Erythroblast (primary cell): ENCODE measurements around the gene QARS1.

Source experiments
- DNase-seq, 2 experiments: peaks; one replicate each; lab custom pipeline; 2025; lab: John Stamatoyannopoulos, UW
- GATA1 ChIP-seq: IDR thresholded peaks from 2 replicates; pipeline ENCODE4 v1.6.1; 2011; ENCODE audit warnings: low read depth, mild to moderate bottlenecking, control low read depth, low read length, moderate library complexity
- POLR2A ChIP-seq: IDR thresholded peaks from 2 replicates; pipeline ENCODE4 v1.6.1; 2011; ENCODE audit warnings: mild to moderate bottlenecking, low read length

The QARS1 gene

DNA sequence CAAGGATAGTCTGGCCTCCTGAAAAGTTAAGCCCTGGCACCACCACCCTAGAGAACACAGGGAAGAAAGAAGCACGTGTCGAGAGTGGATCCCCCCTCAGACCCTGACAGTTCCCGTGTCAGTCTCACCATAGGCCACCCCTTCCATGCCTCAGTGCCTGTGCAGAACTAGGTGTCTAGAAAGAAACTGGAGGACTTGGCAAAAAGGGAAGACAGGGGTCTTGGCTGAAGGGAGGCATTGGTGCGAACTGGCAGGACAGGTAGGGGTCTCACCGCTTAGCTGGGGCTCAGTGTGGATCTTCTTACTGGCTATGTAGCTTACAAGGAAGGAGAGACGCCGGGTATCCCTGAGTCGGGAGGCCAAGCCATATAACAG lies 518 bp downstream of the QARS1 start:
- DNase-seq = no peak
- TF ChIP-seq GATA1 = no peak
- no peak for TF ChIP-seq POLR2A

DNA sequence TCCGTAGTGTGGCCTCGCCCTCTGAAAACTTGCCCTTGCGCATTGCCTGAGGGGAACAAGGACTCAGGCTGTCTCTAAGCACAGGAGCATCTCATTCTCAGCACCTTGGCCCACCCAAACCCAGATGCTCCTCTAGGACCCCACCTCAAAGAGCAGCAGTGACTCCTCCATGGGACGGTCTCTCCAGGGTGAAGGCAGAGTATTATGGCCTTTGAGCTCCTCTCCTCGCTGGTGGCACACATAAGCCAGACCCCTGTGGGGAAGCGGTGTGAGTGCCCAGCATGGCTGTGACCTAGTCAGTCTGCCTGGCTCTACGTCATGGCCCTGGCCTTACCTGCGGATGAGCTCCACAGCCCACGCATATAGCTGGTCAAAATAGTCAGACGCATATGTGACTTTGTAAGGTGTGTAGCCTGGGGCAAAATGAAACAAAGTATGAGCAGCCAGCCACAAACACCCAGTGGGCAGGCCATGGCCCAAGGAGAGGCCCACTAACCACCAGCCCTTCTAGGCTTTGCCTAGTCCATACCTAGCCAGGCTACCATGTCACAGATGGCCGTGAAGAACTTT lies 4.4 kb downstream of the QARS1 start:
- no peak for TF ChIP-seq GATA1
- no peak for TF ChIP-seq POLR2A

DNA sequence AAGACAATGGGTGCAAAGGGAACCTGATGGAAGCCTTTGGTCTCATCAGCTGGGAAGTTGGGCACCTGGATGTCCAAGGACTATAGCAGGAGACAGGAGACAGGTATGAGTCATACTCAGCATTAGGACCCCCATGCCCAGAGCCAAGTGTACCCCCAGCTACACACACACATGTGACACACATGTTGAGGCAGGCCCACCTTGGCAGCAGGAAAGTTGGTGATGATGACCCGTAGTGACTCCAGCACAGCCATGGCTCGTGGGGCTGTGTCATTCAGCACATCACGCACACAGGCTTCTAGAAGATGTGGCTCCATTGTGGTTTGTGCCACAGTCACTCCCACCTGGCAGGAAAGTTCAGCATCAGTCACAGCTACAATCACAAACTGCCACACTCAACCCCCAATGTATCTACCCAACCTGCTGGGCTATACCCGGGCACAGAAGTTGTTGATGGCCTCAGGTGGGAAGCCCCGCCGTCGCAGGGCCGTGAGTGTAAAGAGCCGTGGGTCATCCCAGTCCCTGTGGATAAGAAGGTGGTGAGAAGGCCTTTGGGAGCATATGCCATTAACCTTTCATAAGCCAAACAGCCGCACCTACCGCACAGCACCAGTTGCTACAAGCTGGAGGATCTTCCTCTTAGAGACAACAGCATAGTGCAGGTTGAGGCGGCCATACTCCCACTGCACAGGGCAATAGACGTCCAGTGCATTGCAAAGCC lies 5.5 kb downstream of the QARS1 start:
- DNase-seq = no peak

More for the DNA sequence above, 4.4 kb downstream of the QARS1 start:
- DNase-seq = no peak

DNA sequence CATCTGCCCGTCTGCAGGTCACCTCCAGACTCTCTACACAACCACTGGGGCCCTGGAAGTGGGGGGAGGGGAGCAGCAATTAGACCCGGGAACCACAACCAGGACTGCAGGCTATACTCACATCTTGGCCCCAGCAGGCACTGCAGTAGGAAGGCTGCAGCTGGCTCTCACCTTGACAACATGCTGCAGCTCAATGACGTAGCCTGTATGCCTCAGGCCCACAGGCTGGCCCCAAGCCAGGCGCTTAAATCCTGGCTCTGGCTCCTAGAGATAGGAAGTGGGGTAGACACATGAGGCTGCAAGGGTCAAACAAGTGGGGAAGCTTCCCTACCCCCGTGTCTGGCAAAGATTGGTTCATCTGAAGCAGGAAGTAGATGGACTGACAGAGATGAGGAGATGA lies 6.1 kb downstream of the QARS1 start:
- no peak for TF ChIP-seq GATA1
- TF ChIP-seq POLR2A = no peak
- DNase-seq = peak; percentile 58 to 73

More for the DNA sequence above, 5.5 kb downstream of the QARS1 start:
- no peak for TF ChIP-seq GATA1
- TF ChIP-seq POLR2A = no peak

DNA sequence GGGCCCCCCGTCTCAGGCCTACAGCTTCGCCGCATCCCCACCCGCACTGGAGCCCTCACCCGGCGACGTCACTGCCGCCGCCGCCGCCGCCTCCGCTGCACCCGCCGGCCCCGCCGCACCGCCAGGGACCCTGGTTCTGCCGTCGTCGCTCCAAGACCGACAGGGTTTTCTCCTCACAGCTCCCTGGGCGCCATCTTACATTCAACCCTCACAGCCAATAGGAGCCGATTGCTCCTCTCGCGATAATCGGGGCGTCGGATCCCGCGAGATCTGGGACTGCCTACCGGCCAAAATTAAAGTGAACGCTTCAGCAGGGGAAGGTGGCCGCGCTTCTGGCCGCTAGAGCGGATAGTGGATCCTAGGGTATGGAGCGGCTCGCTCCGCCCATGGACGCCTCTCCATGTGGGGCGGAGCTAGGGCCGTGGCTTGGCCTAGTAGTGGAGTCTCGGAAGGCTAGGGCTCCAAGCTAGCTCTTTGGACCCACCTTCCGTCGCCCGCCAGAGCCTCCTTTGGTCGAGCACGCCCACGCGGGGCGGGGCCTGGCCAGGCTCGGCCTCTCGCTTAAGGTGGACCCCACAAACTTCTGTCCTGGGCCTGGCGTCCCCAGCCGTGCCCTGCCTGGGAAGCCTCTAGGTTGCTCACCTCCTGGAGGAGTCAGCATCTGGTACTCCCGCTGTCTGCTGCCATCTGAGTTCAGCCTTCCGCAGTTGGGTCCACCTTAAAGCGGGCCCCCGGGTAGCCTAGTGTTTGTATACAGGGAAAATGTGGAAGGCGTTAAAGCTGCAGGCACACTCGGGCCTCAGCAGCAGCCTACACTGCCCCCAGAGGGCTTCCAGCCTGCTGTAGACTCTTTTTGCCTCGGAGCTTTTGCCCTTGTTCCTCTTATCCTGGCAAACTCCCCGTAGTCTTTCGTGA lies 10.4 kb downstream of the QARS1 start, which contains the start of gene QRICH1:
QRICH1 (minus strand) TSS at position 219 of the 915 bp plus-strand sequence. CDS start 17,054 bp downstream, outside the sequence.
- peak; percentile 99 for DNase-seq

DNA sequence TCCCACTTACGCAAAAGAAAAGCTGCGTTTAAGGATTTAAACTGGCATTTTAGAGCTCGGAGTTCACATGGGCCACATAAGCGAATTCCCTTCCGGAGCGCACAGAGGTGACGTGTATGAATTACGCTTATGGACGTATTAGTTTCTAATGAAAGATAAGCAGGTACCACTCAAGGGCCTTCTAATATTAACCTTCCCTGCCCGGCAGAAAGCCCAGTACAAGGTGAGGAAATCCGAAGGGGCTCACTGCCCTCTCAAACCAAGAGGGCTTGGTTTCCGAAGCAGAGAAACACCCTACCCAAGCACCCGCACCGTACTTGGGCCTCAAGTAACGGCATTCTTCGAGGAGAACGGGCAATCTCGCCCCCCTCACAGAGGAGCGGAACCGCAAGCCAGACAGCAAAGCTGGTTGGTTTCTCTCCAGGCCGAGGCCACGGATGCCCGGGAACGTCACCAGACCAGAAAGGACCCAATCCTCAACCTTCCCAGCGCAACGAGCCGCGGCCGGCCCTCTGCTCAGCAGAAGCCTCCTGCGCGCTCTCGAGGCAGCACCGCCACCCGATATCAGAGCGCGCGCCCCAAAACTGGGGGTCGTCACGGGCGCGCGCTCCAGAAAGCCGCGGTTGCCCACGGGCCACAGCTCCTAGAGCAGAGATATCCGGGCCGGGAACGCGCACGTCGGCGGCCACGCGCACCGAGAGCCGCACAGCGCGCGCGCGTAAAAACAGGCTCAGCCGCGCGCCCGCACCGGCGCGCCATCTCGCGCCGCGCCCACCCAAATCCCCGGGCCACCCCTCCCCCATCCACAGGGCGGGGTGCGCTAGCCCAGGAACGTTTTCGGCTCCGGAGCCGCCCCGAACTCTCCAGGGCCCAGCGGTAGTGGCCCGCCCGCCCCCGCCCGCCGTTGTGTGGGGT lies 11.4 kb downstream of the QARS1 start:
- peak; percentile 93 to 94 for DNase-seq
- TF ChIP-seq POLR2A = no peak
- no peak for TF ChIP-seq GATA1

More for the DNA sequence above, 10.4 kb downstream of the QARS1 start, which contains the start of gene QRICH1:
- TF ChIP-seq POLR2A = peak; percentile 89
- no peak for TF ChIP-seq GATA1

GRCh38 chr3:49081429-49081828 lies 23.1 kb downstream of the QARS1 start:
- no peak for TF ChIP-seq GATA1
- DNase-seq = no peak

GRCh38 chr3:49079270-49079669 lies 25.3 kb downstream of the QARS1 start:
- TF ChIP-seq GATA1 = no peak
- no peak for TF ChIP-seq POLR2A
- DNase-seq = no peak

DNA sequence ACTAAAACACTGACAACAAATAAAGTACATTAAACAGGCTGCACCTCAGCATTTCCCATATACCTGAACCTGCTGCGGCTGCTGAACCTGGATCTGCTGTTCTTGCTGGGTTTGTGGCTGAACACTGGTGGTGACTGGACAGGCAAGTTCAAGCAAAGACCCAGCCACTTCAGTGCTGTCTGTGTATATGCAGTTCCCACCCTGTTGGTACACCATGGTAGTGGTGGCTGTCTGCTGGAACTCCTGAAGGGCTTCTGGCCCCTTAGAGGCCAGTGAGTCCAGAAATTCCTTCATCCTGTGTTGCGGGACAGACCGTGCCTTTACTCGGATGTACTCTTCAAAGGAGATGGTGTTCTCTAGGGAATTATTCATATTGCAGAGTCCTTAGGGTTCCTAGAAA lies 27.9 kb downstream of the QARS1 start:
- no peak for DNase-seq
- TF ChIP-seq POLR2A = no peak
- no peak for TF ChIP-seq GATA1

DNA sequence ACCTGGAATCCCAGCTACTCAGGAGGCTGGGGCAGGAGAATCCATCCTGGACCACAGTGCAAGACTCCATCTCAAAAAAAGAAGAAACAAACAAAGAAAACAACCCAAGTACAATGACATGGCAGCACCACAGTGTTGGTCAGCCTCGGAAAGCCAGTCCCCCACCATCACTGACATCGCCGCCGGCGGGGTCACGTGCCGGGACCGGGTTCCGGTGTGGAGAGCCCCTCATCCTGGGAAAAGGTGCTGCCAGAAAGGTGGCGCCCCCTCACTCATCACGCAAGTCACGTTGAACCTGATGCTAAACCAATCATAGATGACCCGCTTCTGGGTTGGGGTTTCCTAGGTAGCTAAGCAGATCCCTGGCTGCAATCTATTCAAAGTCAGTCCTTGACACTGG lies 28.4 kb downstream of the QARS1 start:
- no peak for DNase-seq
- TF ChIP-seq GATA1 (no peak), POLR2A (no peak)

- TF ChIP-seq POLR2A = no peak
- TF ChIP-seq GATA1 = no peak
- no peak for DNase-seq
Measured at GRCh38 chr3:49058011-49058410, 46.5 kb downstream of the QARS1 start.

GRCh38 chr3:49057268-49057667 lies 47.3 kb downstream of the QARS1 start:
- TF ChIP-seq GATA1 (no peak), POLR2A (no peak)
- no peak for DNase-seq

- no peak for TF ChIP-seq GATA1
- TF ChIP-seq POLR2A = no peak
- no peak for DNase-seq
Measured at GRCh38 chr3:49054344-49054862, 50.2 kb downstream of the QARS1 start.
